Uterus (tissue), 2 donors: ENCODE data around the gene COQ3.

Source experiments
- CTCF ChIP-seq, 4 experiments: fragments of 200-600 bp in 2 of 4; fragments of 450-650 bp in 2 of 4; sonication (generic) in 2 of 4; IDR thresholded peaks; one replicate each; pipeline ENCODE4 v1.5.1; 2016 to 2019; ENCODE audit warnings: antibody characterized with exemption in 4 of 4, mild to moderate bottlenecking in 2 of 4, moderate library complexity in 1 of 4
- POLR2A ChIP-seq, 2 donors: fragments of 450-650 bp; IDR thresholded peaks; one replicate each; pipeline ENCODE4 v1.6.1; 2016; ENCODE audit warnings: antibody characterized with exemption in 2 of 2, mild to moderate bottlenecking in 1 of 2, moderate library complexity in 1 of 2

GRCh38 chr6:99415446-99415845 lies 21.5 kb upstream of the COQ3 start:
- no peak for TF ChIP-seq POLR2A (IDR thresholded peaks at IDR 0.05)
- no peak for TF ChIP-seq CTCF (IDR thresholded peaks at IDR 0.05)
